VCaP (cell line): ENCODE data around the gene MADCAM1.

ENCODE experiments used
- H3K27ac ChIP-seq: fragments of 450-650 bp; 2 replicates; pipeline ENCODE4 v1.5.1; 2017
- CTCF ChIP-seq: fragments of 450-650 bp; conservative IDR thresholded peaks from 2 replicates; pipeline ENCODE4 v1.5.1; 2017; ENCODE audit warnings: mild to moderate bottlenecking, moderate library complexity

Gene MADCAM1

GRCh38 chr19:536881-537404 lies 40.7 kb downstream of the MADCAM1 start:
- no peak for TF ChIP-seq CTCF
- no peak overlapping the region for H3K27ac ChIP-seq

- H3K27ac ChIP-seq = peak overlapping the region; percentile 15; the same call in 1 of the 2 replicates
- no peak for TF ChIP-seq CTCF
Observed at GRCh38 chr19:538641-539428, 42.5 kb downstream of the MADCAM1 start.

DNA sequence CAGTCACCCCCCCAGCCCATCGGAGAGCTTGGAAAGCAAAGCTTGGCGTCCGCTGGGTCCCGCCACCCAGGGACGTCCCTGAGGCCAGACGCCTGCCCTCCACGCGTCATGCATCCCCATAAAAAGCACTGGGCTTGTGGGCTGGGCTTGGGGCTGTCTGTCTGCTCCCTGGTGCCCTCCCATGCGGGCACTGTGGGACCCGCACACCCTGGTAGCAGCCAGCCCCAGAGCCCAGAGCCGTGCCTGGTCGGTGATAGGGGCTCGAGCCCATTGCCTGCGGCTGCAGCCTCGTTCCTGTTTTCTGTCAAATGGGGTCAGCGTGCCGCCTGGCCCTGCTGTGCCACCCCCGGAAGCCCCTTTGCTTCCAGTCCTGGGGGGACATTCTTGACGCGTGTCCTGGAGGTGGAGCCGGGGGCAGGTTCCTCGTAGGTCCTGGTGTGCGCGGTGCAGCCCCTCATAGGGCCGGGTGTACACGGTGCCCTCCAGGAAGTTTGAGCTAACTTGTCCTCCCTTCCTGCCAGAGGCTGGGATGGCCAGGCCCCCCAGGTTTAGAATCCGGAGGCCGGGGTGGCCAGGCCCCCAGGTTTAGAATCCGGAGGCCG lies 43.2 kb downstream of the MADCAM1 start:
- H3K27ac ChIP-seq = no peak overlapping the region

GRCh38 chr19:540867-541637 lies 44.8 kb downstream of the MADCAM1 start:
- TF ChIP-seq CTCF = no peak
- no peak overlapping the region for H3K27ac ChIP-seq

More for the DNA sequence above, 43.2 kb downstream of the MADCAM1 start:
- no peak for TF ChIP-seq CTCF

GRCh38 chr19:541699-542098 lies 45.4 kb downstream of the MADCAM1 start:
- H3K27ac ChIP-seq = no peak overlapping the region
- no peak for TF ChIP-seq CTCF

GRCh38 chr19:542173-542866 lies 46.0 kb downstream of the MADCAM1 start:
- no peak overlapping the region for H3K27ac ChIP-seq
- TF ChIP-seq CTCF = no peak
